ENCODE measurements around the gene RBBP8.
A peak's percentile ranks its signal among the peaks of the same experiment; 100 is the strongest.
"Not testable (repeated sequence)": the region's sequence is repeated elsewhere in the genome, so short reads cannot be mapped to it uniquely, and the experiment has no call there.

The RBBP8 gene

DNA sequence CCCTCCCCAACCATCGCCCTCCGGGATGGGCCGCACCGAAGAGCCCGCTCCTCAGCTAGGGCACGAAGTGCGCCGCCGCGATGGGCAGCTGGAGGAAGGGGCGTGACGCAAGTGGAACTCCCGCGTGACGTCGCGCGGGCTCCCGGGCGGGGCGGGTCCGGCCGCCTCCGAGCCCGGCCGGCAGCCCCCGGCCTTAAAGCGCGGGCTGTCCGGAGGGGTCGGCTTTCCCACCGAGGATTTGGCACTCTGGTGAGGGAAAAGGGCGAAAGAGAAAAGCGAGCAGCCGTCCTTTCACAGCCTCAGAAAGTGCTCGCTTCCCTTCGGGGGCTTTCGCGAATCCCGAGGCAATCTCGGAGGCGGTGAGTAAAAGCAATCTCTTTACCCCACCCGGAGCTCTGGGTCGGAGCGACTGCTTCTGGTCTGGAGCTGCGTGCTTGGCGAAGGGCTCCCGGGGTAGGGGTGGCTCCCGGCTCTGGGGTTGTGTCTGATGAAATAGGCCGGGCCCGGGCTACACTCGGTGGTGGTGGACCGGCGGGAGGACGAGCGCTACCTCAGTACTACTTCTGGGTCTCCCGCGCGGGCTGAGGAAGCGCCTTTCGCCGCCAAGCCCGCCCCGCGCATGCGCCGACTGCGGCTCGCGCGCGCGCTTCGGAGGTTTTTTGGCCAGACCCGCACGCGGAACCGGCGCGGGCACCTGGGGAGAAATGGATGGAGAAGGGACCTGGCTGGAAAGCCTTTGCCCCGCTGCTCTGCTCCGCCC is at the start of gene RBBP8:
RBBP8 (plus strand) TSS at position 123 of the 760 bp plus-strand sequence. CDS start 3,524 bp downstream, outside the sequence.
- peak; percentile 54 to 80 for DNase-seq

DNA sequence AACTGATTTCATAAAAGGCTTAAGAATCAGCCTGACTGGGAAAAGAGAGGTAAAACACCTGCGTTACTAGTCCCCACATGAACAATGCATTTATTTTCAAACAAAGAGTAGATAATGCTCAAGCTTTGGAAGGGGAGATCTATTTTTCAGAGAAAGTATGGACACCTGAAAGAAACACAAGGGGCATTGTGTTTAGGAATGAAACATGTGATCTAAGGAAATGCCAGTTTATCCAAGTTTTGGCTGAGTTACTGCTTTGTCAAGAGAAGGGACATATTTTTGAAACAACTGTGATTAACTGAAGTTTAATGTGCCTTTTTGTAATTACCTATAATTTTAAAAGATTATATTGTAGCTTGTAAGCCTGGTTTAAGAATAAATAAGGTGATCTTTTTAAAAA is 49.3 kb upstream of the RBBP8 start:
- DNase-seq = no peak

DNA sequence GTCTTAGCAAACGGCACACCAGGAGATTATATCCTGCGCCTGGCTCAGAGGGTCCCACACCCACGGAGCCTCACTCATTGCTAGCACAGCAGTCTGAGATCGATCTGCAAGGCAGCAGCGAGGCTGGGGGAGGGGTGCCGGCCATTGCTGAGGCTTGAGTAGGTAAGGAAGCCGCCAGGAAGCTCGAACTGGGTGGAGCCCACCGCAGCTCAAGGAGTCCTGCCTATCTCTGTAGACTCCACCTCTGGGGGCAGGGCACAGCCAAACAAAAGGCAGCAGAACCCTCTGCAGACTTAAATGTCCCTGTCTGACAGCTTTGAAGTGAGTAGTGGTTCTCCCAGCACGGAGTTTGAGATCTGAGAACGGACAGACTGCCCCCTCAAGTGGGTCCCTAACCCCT is 47.4 kb upstream of the RBBP8 start:
- DNase-seq = not testable (repeated sequence)

DNA sequence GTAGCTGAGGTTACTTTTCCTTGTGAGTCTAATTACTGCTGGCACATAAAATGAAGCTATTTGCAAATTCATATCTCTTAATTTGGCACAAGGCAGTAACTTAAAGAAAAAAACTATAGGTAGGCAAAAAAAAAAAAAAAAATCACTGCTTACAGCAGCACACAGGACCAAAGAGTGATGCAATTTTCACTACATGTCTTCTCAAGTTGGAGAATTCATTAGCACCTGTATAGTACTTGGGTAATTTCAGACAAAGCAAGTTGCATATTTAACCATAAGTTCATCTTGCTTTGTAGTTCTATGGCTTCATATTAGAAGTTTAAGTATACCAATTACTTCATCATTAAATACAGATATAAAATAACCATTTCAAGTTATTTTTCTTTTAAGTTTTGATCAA is 33.7 kb upstream of the RBBP8 start:
- DNase-seq = no peak

DNA sequence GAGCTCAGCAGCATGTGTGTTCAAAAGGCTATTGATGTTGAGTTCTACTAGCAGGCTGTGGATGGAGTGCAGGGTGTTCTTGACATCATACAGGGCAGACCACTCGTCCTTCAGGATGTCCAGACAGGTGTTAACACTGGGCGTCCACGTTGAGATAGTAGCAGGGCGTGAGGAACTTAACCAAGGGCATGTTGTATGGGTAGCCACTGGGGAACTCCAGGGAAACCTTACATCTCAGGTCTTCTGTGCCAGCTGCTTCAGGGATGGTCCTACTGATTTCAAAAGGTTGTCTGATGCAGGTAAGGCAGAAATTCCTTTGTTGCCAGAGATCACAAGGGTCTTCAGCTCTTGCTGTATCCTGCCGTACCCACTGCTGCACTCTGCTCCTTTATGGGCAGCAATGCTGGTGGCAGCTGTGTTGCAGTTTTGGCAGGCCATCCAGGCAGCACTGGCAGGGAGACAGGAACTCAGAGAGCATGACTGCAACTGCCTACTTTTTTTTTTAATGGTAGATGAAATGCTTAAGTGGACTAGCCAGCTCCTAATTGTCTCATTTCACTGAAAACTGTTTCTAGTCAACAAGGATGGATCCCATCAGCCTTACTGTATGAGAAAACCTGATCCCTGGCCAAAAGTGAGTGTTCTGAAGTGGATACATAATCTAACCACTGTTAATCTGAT is 32.4 kb upstream of the RBBP8 start:
- no peak for DNase-seq

DNA sequence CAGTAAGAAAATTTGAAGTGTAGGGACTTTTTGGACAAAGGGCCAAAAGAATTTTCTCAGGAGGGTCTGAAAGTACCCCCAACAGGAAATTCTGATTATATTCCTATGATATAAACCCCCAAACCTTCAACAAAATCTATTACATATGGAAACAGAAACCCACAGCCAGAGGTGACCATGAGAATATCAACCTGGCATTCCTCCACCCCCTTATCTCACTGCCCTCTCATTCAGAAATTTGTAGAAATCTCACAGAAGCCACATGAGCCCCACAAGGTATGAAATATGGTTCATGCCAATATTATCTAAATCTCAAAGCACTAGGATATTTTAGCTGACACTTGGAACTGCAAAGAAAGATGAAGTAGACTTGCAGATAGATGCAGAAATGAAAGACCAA is 31.0 kb upstream of the RBBP8 start:
- DNase-seq = no peak

DNA sequence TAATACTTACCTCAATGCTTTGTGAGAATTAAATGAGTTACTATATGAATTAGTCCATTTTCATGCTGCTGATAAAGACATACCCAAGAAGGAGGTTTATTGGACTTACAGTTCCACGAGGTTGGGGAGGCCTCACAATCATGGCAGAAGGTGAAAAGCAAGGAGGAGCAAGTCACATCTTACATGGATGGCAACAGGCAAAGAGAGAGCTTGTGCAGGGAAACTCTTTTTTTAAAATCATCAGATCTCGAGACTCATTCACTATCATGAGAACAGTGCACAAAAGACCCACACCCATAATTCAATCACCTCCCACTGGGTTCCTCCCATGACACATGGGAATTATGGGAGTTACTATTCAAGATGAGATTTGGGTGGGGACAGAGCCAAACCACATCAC is 29.9 kb upstream of the RBBP8 start:
- not testable (repeated sequence) for DNase-seq

DNA sequence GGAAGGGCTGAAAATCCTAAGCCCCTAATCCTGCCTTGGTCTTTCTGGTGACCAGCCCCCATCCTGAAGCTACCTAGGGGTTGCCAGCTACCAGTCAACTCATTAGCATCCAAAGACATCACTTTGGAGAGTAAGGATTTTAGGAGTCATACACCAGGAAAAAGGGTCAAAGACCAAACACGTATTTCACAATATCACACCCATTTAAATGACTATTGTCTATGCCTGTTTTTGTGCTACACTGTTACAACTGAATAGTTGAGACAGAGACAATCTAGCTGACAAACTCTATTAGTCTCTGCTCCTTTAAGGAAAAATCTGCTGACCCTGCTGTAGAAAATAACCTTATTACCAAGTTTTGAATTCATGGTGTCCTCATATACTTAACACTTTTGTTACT is 21.0 kb upstream of the RBBP8 start:
- no peak for DNase-seq

DNA sequence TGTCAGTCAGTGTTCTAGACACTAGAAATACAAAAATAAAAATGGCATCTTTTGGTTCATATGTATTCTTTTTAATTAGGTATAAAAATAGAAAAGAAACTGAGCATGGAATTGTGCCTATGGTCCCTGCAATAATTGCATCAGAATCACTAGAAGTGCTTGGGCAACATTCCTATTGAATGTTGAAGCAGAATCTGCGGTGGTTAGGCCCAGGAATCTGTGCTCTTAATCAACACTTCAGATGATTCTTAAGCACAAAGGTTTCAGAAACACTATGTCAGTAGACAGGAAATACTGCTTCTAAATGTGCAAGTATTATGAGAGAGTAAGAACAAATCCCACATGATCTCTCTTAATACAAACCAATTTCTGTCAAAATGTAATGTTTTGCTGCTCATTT is 20.3 kb upstream of the RBBP8 start:
- no peak for DNase-seq

DNA sequence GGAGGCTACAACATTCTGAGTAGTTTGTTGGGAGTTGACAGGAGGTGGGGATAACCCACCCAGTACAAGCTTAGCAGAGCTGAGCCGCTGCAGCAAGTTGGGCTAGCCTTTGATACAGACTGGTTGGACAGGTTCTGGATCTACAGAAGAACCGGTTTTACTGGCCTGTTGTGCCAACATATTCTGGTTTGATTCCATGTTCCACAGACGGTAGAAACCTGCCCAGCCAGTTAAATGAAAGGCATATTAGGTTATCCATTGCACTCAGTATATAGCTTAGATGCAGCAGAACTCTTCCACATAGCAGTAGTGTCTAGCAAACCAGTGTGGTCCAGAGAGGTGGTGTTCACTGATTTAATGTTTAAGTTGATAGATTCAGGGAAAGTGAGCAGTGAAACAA is 19.3 kb upstream of the RBBP8 start:
- DNase-seq = no peak

DNA sequence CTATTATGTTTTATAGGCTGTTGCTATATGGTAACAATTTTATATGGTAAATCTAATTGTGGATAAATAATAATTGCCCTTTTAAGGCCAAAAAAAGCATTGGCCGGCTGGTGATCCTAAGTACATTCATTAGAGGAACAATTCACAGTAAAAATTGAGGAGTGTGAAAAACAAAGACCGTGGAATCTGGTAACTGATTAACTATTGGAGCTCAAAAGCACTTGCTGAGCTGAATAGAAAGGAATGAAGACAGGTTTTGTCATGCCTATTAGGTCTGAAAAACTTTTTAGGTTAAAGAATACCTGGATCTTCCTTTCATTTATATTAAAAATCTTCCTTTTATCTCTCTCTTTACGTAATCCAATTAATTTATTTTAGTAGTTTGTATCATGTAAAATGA is 18.5 kb upstream of the RBBP8 start:
- DNase-seq = no peak

DNA sequence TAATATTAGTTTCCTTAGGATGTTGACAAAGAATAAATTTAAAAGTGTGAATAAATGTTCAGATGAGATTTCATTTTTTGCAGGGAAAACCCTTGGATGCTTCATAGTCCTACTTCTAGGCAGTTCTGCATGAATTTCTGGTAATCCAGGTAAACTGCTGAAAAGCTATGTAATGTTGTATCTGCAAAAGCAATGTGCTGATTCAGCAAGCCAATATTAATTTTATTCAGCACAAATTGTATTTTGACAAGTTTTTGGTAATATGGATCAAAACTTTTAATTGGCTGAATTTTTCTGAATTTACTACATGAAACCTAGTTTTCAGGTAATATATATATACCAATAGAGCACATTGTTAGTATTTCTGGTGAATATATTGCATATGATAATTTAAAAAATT is 17.8 kb upstream of the RBBP8 start:
- DNase-seq = no peak

DNA sequence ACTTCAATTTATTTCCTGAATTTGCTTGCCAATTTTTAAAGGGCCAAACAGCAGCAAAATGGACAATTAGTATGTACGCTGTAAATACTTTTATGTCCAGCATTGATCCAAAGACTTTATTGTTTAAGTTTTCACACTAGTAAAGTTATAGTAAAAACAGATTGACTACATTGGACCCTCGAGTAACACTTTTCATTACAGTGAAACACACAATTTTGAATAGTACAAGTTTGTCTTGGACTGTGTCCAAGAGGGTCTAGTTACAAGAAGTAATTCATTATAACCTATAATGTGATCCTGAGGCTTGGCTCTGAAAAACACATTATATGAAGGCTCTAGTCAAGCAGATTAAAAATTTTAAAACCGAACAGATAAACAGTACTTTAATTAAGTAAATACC is 11.4 kb upstream of the RBBP8 start:
- DNase-seq = no peak

DNA sequence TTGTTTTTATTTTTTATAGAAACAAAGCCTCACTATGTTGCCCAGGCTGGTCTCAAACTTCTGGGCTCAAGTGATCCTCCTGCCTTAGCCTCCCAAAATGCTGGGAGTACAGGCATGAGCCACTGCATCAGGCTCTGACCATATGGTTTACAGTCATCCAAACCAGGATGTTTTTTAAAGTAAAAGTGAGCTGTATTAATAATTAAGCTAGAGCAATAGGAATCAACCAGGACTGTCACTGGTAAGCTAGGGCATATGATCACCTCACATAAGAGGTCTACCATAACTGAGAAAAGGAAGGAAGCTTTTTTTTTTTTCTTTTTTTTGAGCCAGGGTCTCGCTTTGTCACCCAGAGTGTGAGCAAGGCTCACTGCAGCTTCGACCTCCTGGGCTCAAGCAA is 8.5 kb upstream of the RBBP8 start:
- no peak for DNase-seq

DNA sequence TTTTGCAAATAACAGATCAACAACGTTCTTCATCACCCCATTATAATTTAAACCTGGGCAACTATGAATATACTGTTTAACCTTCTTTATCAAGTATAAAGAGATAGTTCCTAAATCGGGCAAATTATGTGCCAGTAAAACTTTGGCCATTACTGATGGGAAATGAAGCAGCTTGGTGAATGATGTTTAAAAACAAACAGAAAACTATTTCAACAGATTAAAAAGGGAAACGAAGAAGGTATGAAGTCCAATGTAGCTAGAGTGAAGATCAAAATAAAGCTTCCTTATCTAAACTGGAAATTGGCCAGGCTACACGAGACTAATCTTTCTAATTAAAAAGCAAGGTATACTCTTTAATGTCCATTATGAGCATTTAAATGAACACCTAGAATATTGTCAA is 6.7 kb upstream of the RBBP8 start:
- DNase-seq = no peak

DNA sequence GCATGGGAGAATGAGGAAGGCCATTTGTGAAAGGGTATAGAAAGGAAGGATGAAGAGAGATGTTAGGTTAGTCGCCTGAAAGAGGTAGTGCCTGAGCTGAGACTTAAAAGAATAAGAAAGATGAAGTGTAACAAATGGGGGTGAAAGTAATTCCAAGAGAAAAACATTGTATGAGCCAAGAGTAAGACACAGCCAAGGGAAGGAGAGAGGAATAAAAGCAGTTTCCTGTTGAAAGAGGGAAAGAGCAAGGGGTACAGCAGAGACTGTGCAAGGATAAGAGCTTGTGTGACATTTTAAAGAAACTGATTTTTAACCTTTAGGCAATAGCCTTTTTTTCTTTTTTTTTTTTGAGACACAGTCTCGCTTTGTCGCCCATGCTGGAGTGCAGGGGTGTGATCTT is 4.8 kb upstream of the RBBP8 start:
- DNase-seq = no peak

DNA sequence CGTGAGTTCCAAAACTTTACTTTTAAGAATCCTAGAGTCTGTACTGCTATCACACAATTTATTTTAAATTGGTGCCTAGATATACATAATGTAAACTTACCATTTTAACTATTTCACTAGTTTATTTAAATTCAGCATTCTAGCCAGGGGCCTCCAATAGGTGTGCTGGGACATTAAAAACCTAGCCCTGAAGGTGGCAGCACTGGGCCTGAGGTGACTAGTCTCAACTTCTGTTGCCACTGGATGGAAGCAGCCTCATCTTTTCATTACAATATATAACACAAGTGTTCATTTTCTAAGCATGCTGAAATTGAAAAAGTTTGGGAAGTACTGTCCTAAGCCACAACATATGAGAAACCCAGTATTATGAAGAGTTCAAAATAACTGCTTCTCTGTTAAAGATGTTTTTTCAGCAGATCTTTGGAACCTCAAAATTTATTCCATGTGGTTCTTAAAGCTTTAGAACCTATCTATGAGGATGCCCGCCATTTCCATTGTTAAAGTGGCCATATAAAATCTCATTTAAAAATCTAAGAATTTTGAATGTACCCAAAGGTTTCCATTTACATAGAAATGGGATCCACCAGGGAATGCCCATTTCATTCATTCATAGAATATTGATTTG is 2.9 kb upstream of the RBBP8 start:
- peak; percentile 48 to 69 for DNase-seq

DNA sequence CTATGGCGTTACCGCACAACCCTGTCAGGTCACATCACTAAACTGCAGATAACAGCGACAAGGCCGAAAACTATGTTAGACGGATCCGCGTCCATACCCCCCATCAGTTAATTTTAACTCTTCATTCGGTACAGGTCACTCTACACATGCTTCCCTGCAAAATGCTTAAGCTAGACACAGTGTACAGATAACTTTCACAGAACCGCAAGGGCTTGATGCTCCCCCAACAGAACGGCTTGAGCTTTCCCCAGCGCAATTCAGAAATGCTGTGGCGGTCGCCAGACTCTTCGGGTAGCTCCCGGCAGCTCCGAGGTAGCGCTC is 283 bp upstream of the RBBP8 start:
- DNase-seq = no peak

DNA sequence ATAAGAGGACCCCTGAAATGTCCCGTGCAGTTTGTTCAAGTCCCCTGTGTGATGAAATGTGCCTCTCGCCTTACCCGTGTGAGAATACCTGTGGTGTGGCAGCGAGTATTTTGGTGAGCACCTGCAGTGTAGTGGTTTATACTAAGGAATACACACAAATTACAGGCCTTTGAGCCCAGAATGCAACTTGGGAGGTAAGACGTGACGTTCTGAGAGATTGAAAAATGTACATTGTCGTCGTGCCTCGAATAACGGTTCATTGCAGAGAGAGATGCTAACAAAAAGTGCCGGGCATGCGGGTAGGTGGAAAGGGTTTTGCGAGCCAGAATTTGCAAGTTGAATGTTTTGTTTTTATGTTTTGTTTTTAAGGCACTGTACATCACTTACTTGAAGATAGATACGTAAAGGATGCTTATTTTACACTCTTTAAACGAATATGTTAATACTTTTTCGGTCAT is 867 bp downstream of the RBBP8 start:
- no peak for DNase-seq

DNA sequence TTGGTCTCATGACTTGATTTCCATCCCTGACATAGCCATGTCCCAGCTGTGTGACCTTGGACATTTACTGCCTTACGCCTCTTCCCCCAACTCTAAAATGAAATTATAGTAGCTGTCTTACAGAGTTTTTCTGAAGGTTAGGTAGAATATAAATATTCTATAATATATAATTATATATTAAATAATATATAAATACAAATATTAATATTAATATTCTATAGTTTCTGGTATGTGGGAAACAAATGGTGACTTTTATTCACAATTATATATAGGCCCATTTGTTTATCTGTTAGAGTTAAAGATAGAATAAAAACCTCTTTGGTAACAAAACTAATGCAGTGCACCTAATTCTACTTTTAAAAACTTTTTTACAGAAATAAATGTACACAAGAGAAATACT is 1.7 kb downstream of the RBBP8 start:
- no peak for DNase-seq

DNA sequence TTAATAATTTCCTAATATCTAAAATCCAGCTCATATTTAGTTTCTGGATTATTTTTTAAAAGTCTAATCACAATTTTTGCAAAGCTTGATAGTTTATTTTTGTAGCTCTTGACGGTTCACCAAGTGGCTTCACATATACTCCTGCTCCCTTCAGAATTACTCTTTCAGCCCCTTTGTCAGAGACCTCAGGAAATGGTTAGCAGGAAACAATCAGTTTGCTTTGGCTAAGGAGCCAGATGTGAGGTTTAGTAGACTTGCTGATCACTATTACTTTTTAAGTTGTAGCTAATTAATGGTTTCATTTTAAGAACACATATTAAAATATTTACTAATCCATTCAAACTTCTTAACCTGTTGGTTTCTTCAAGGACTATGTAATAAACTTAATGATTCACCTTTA is 2.3 kb downstream of the RBBP8 start:
- no peak for DNase-seq

DNA sequence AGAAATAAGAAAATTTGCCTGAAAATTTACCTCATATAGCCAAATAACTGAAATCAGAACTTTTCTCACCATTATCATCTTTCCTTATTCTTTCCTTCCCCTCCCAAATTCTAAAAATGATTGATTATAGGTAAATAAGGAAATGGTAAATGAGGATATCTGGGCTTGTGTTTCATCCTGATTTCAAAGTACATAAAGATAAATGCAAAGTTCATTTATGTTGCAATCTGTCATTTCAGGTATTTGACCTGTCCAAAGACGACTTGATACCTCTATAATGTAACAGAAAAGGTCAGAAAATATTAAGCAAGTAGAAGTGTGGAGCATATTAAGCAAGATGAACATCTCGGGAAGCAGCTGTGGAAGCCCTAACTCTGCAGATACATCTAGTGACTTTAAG is 3.4 kb downstream of the RBBP8 start:
- no peak for DNase-seq

DNA sequence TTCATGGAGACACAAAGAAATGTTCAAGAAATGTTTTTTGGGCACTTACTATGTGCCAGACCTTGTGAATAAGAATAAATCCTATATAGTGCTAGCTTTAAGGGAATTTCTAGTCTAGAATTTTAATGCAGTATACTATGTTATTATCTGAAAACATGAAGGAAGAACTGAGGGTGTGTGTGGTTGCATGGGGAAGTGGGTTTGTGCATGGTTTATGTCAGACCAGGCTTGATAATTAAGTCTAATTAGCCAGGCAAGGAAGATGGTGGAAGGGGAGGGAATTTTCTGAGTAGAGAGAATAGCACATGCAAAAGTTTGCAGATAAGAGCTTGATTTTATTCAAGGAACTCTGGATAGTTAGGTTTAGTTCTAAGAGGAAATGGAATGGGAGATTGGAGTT is 6.5 kb downstream of the RBBP8 start:
- no peak for DNase-seq

DNA sequence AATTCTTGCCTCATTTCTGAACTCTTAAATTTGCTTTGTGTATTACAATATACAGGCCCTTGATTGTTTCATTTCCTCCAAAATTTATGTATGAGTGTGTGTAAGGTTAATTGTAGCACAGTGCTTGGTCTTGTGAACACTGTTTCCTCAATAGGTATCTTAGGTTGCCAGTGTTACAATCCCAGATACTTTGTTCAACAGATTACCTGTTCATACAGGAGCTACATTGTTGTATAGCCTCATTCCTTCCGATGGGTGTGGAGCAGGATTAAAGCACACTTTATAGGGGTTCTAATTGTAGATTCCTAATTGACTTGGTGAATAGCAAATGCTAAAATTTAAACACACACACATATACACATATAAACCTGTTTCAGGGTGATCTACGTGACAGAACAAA is 10.7 kb downstream of the RBBP8 start:
- DNase-seq = no peak

All from SW 1271 (cell line).